Spleen (tissue), 7 donors: ENCODE data around the gene CCNB3.
A peak's percentile ranks its signal among the peaks of the same experiment; 100 is the strongest.

Experiments
- CTCF ChIP-seq, 11 experiments: fragments of 200-600 bp in 7 of 11; fragments of 450-650 bp in 4 of 11; sonication (generic) in 4 of 11; IDR thresholded peaks in 8 of 11; conservative IDR thresholded peaks in 3 of 11; 1 replicate in 7 of 11; 2 replicates in 4 of 11; pipeline versions ENCODE4 v1.4.0 to v1.8.0; 2016 to 2021; ENCODE audit warnings: antibody characterized with exemption in 11 of 11, inconsistent platforms in 4 of 11, mild to moderate bottlenecking in 1 of 11
- POLR2A ChIP-seq, 3 donors: fragments of 450-650 bp; IDR thresholded peaks; one replicate each; pipeline ENCODE4 v1.5.1; 2017; ENCODE audit warnings: antibody characterized with exemption in 3 of 3, mild to moderate bottlenecking in 1 of 3
- POLR2AphosphoS5 ChIP-seq, 3 donors: sonication (generic); formaldehyde crosslinking; IDR thresholded peaks; one replicate each; pipeline ENCODE4 v1.5.1; 2017; ENCODE audit warnings: antibody characterized with exemption in 3 of 3
- donor health status: DM: no; HTN: no; CAD: no; lungs with moderate emphysema.
- donor health status: DM: no; HTN: no; CAD: no.
- donor health status: DM: no; HTN: no; CAD: no.

DNA sequence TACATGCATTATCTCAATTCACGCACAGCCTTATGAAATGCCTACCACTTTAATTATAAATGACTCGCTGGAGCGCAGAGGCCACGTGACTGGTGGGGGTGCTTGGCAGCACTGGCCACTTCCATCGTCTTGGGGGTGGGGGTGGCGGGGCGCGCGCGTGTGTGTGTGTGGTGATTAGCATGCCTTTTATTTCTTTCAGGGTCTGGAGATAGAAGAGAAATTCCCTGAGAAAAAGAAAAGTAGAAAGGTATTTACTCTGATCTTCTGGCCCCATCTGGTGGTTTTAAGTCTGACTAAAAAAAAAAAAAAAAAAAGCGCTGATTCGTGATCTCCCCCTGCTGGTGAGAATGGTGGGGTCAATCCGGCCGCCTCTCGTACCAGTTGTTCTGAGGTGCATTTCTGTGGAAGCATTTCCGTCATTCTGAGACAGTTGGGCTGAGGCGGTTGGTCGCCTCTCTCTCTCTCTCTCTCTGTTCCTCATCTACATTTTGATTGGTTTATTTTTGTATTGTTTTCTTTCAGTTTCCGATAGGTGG, at the start of gene CCNB3:
- TF ChIP-seq POLR2AphosphoS5 (IDR thresholded peaks at IDR 0.05), result peak in 2 of 3 donors; percentile 32 to 77
- TF ChIP-seq POLR2A (IDR thresholded peaks at IDR 0.05), result no peak
- TF ChIP-seq CTCF (IDR thresholded peaks at IDR 0.05 in 8 of 11, conservative IDR thresholded peaks at IDR 0.05 in 3 of 11), result peak; percentile 50 to 85 (median 72)
